ENCODE data around the gene MAGI2. TPM values are rescaled to one million over a fixed set of nuclear protein-coding genes. Genes with fewer than 3 reads are reported as not detected.

The MAGI2 gene
- polyA plus RNA-seq, 10 donors, result 3.9 to 8.2 (median 5.2) TPM

DNA sequence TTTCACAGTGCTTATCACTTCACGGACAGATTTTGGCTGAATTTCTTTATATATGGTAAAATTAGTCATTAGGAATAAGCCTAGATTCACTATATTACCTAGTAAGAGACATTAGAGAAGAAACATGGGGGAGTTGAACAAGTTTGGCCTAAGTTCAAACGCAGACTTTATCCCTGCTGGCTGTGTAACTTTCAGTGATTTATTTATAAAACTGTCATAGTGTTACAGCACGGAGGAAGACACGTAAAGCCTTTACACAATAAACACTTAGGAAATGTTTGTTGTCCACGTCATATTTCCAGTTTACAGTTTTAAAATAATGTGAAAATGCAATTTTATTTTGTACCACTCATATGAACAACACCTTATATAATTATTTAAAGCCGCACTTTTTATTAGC, 661.5 kb downstream of the MAGI2 start:
- DNase-seq, result no peak

DNA sequence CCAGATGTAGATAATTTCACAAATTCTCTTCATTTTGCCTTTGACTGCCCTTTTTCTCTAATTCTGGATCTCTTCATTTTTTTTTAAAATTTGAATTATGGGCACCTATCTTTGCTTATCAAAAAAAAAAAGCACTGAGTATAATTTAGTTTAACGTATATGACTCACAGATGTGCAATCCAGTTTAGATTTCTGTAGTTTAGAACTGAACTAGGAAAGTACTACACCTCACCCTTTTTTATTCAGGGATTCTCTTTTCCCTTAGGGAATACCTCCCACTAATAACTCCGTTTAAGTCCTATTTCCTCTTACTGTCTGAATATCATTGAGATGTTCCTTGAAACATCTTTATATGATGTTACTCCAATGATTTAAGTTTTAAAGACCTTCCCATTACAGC, 665.0 kb downstream of the MAGI2 start:
- no peak for DNase-seq

DNA sequence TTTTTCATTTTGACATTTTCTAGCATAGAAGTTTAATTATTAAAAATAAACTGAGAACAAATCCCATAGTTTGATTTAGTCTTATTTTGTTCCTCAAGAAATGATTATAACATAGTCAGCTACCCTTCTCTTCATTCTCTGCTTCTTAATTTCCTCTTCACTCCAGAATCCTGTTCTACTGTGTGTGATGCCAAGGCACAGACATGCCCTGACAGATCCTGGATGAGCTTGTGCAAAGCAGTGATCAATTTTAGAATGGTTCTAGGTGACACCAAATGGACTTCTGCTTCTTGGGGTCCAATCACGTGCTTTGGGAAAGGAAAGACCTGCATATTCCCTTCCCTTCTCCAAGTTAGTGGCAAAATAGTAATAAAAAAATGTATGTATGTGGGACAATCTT, 665.6 kb downstream of the MAGI2 start:
- DNase-seq, result no peak

DNA sequence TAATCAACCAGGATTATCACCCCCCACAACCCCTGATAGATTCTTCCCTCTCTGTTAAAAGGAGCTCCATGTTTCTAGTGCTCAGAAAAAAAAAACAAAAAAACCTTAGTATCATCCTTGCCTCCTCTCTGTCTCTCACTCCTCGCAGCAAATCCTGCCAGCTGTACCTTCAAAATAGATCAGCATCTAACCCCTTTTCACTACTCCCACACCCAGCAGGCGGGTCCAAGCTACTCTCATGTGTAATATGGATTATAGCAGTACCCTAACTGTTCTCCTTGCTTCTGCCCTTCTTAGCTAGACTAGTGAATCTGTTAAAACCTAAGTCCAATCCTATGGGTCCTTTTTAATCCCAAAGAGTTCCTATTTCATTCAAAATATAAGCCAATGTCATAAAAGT, 667.4 kb downstream of the MAGI2 start:
- no peak for DNase-seq

DNA sequence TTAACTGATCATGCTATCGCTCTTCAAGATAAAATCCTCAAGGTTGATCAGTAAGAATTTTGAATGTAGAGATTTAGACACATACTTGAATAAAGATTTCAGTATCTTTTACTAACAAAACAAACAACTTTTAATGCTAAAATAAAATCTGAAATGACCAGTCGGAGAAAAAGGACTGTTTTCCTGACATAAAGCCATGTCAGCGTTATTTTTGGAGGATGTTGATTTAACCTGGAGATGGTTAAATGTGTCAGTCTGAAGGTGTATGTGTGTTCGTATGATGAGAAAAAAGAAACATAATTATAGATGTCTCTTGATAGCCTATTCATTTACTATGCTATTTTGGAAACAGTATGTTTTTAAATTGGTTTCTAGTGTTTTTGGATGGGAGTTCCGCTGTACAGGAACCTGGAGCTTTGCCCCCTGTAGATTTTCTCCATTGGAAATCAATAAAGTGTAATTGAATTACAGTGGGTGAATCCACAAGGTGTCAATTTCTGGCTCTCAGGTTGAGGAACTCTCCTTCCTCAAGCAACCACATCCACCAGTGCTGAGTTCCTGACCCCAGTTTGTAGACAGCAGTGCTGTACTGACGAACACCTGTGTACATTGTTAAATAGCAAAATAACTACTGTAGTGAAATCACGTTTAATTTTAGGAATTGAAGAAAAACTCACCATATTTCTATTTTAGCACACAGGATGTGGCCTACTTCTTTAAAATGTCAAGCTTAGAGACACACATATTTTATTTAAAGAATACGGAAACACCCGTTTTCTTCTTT, 670.1 kb downstream of the MAGI2 start:
- DNase-seq, result no peak

DNA sequence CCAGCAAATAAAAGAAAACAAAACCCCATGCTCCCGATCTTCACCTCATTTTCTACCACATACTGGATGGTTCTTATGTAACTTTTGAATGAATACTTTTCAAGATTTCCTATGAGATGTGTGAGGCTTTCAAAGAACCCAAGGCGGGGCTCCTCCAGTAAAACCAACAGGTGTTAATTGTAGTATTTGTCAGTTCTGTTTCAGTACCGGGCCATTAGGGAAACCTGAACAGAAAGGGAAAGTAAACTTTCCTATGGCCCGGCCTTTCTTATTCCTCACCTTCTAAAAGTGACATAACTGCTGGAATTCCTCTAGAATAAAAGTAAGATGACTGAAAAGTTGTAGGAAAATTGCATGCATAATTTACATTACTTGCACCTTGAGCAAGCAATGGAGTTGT, 672.9 kb downstream of the MAGI2 start:
- no peak for DNase-seq

DNA sequence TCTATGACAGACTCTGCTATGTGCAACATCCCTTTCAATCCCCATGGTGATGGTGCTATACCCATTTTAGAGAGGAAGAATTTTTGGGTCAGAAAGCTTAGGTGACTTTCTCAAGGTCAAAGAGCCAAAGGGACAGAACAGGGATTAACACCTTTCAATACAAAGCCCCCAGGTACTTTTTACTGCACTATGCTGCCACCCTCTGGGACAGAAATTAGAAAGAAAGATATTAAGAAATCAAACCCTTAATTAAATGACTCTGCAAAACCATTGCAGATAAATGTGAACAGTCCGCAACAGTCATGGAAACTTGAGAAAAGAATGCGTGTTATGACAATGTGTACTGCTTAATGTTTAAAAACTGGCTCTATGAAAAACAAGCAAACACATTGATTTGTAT, 673.7 kb downstream of the MAGI2 start:
- DNase-seq, result no peak

DNA sequence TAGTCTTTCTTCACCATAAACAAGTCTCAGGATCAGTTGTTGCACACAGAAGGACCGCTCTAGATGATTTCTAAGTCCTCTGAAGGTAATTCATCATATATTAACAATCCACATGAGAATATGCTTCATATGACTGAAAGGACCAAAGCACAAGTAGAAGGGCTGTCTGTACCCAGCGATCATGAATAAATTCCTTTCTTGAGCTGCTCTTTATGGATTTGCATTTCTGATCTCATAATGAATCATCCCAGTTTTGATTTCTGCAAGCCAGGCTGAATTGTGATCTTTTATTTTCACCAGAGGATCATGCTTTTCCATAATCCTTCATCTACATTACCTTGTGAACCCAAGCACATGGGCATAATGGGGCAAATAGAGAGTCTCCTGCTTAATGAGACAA, 675.6 kb downstream of the MAGI2 start:
- no peak for DNase-seq

DNA sequence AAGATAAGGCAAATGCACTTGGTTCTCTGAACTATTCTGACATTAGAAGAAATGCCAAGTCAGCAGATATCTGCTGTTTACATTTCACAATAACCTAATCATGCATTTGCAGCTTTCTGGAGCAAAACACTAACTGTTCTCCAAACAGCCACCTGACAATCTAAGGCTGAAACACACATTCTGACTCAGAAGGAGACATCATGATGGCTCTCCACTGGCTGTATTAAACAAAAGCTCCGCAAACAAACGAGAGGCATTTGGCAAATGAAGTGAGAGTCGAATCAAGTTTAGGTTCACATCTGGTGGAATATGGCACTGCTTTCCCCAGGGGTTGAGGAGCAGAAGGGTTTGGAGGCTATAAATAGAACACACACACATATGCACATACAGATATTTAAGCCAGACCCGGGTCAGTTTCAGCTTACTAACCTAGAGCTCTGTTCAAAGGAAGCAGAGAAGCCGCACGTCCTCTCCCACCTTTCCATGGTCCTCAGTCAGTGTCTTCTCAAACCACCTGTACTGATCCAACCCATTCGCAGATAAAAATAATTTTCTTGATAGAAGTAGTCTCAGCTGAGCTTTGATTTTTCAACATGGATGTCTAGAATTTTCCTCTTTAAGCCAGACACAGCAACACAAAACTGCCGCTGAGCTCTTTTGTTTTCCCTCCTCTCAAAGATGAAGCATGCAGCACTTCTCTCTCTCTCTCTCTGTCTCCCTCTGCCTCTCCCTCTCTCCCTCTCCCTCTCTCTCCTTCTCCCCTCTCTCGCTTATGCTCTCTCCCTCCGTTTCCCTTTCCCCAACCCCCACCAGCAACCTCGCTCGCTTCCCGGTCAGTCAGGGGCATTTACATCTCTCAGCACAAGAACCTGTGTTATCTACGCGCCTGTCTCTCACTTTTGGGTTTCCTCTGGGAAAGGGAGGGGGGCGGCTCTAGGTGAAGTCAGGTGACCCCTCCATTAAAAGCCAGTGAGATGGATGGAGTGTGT, 682.8 kb downstream of the MAGI2 start:
- DNase-seq, result peak in 2 of 3 donors; percentile 28 to 64

DNA sequence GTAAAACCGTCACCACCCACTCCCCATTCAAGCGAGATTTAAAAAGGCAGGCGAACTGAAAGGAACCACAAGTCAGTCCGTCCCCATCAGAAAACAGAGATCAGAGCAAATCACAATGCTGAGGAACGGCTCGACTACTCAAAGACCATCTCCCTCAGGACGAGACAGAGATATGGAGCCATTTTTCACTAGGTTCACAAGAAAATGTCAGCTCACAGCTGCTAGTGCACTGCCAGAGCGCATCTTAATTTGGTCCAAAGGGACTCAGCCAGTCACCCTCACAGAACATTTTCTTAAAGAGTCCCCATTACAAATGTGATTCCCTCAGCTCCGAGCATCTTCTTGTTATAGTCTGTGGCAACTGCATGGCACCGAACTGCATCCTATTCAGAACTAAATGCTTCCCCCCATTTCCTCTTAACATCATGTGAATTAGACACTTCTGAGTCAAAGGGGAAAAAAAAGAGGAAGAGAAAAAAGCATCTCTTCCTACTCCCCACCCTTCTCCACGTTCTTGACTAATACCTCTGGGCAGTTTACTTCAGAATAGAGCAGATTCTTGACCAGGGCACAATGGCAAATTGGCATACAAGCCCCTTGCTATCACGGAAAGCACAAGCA, 683.9 kb downstream of the MAGI2 start:
- DNase-seq, result peak in 2 of 3 donors; percentile 22 to 63

DNA sequence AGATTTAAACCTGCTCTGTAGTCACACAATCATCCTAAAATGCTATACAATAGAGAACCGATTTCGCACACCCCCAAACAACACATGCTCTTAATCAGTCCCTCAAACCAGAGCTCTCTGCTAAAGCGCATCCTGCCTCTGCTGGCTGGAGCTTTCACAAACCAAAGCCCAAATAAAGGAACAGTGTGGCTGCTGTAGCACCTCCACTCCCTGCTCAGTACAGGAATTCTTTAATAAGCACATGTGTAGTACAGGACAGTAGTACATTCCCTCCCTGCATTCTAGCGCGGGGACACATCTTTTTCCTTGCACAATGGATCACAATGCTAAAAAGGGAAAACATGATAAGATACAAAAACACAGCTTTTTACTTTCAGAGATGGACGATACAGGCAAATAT, 684.6 kb downstream of the MAGI2 start:
- peak in 2 of 3 donors; percentile 4 to 47 for DNase-seq

DNA sequence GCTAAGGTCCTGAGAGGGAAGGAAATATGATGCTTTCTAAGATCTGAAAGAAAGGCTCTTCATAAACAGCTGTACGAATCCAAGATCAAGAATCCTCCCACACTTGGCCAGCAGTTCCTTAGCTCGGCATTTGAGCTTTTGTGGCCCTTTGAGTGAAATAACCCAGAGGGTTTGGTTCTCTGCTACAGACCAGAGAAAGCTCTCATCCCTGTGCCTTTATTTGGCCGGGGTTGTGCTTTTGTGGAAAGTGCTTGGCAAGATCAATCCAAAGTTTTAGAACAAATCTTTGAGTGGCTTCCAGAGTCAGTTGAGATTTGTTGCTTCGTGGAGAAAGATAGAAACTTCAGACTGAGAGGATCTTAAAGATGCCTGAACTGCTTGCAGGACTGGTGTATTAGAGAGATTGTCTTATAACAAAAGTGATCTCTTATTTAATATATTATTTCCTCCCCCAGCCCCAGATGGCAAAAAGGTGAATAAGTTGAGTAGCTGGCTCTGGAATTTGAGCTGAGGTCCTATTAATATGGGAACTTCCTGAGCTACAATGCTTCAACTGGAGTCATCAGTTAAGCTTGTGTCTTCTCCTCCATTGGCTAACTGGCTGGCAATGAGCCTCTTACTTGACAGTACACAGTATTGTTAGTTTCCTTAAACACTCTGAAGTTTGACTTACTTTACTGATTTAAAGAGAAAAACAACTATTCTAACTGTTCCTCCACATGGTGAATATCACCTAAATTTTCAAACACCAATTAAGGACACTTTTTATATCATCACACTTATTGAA, 687.3 kb downstream of the MAGI2 start:
- peak in 2 of 3 donors; percentile 8 to 46 for DNase-seq

DNA sequence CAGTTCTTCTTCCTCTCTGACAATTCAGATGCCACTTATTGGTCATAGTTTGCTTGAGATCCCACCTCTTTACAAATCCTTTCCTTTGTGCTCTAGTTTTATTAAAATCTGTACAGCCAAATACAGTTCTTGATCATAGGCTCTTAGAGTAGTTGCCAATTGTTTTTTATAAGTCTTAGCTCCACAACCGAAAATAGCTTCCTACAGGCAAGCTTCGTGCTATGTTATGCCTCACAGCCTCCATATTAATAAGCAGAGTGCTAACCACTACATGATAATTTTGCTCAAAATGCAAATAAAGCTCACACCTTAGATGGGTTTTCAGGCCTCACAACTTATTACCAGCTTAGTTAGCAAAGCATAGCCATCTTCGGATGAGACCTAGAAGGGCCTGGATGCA, 688.9 kb downstream of the MAGI2 start:
- DNase-seq, result no peak

DNA sequence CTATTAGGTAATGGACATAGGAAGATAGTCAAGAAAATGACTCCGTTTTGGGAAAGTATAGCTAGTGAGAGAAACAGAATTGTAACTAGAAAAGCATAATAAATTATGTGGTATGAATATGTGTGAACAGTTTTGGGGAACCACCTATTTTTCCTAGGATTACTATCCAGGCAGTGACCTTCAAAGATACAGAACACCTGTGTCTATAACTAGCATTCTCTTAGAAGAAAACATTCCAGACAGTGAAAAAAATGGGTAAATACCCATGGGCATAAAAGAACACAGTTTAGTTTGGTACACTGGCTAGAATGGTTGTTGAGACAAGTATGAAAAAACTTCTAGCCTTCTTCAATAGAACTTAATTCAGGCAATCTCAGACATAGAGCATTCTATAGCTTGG, 690.8 kb downstream of the MAGI2 start:
- DNase-seq, result no peak

DNA sequence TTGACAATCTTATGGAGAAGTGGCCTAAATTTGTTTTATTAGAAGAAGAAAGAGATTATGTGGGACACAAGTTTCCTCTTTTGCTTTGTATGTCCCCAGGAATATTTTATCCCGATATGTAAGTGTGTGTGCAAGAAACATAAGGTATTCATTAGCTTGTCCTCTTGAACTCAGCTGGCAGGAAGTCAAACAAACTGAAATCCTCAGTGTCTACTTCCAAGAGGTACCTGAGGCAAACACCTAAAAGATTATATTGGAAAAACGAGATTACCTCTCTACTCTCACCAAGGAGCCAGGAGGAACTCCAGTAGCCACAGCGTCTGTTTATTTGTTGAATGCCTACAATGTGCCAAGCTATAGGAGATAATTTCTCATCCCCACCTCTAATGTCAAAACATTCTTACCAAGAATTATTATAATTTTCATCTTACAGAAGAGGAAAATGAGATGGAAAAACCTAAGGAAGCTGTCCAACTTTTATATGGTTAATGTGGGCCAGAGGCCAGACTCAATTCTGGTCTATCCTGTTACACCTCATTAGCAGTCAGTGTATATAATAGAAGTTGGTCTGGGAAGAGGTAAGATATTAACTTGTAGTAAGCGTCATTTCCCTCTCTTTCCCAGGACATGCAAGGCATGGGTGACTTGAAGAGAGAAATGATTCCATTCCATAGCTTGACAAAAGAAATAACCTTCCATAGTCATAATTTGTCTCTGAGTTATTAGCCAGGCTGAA, 692.7 kb downstream of the MAGI2 start:
- peak in 1 of 3 donors; percentile 4 for DNase-seq

DNA sequence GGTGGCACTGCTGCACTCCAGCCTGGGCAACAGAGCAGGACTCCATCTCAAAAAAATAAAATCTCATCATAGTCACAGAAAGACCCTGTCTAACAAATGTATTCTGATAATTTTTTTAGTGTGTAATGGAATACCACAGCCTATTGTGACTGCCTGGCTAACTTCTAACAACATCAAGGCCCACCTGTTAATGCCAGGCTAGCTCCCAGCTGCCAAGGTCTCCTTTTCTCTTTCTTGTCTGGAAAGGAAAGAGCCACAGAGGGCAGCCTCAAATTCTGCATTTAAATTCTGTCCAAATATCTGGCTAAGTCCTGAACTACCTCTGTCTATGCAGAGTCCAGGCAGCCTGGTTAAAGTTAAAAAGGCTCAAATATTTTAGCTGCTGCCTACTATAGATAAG, 700.9 kb downstream of the MAGI2 start:
- DNase-seq, result no peak

DNA sequence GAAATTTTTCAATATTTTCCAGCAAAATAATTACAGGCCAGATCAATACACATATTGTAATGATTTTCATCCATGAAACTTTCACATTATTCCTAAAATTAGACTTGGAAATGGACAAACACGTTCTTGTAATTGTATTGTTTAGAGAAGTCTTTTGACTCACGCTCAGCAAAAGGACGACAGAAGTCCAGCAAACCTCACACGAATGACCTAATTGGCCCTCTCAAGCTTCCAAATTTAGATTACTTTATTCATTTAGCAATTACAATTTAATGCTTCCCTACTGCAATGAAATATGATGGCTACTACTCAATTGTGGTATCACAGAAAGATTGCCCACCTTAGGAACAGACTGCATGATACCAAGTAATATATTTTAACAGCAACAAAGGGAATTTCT, 702.2 kb downstream of the MAGI2 start:
- DNase-seq, result no peak

DNA sequence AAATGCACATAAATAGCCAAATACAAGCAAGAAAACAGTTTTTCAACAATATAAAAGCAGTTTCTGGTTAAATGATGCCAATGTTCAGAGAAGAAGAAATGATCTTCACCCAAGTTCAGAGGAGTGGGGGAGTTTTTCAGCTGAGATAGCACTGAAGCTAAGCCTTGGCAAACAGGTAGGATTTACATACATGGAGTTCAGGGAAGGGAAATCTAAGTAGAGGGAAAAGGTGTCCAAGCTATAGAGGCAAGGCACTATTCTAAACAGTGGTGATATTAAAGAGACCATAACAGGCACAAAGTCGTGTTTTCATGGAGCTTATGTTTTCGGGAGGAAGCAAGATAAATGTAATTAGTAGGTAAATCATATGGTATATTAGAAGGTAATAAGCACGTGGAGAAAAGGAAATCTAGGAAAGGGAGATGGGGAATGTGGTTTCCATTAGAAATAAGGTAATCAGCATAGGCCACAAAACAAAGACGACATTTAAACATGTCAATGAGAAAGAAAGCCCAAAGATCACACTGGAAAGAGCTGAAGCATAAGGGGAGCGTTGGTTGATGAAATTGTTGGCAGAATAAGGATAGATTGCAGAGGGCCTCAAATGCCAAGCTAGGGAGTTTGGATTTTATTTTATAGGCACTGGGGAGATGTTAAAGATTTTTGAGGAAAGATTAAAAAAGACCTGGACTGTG, 704.3 kb downstream of the MAGI2 start:
- no peak for DNase-seq

DNA sequence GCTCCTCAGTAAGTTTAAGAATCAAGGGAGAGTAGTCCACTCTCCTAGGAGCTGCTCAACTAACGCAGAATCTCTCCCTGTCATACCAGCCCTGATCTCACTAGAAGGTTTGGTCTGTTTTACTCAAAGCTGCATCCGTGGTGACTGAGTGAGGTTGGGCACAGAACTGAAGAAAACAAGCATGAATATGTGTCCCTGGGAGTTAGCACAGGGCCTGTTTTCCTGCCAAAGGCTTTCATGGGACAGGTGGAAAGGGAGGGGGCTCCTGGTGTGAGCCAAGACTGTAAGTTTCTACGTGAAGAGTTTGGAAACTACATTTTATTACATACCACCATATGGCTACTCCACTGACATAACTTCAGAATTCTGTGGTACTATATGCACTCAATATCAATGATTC, 705.9 kb downstream of the MAGI2 start:
- no peak for DNase-seq

DNA sequence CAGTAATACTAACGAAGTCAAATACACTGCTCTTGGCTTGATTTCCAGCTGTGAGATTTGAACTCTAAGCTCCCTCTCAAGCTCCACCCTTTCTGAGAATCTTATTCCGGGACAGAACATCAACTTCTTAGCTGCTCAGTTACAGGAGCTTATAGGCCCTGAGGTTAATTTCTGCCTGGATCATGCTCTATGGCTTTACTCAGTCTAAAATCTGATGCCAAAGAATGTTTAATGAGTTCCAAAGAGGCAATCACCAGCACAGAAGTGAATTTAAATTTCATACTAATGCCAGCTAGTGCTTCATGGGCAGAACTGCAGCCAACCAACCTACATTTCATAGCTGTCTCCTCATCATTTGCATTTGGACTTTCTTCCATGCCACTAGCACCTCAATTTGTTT, 707.2 kb downstream of the MAGI2 start:
- DNase-seq, result no peak
